ENCODE results near the gene VTI1A.

The VTI1A gene

DNA sequence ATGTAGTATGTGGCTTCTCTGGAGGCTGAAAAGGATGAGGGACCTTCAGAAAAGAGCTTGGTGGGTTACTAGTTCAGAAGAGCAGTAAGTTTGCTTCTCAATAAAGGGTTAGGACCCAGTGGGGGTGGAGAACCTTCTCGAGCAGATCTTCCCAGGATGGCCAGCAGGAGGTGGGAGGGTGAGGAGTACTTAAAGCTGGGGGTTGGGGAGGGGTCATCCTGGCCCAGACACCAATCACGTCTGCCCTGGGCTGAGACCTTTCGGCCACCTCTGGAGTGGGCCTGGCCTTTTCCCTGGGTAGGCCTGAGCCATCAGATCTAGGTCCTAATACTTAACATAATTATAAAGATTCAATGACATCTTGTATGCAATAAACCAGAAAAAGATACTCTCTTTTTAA lies 354.0 kb downstream of the VTI1A start:
- Histone ChIP-seq H3K4me3 (ENCODE audit: low read length, poor library complexity, severe bottlenecking) (no peak overlapping the region), H3K4me2 (ENCODE audit: low read depth, low read length, poor library complexity, severe bottlenecking) (no peak overlapping the region), H3K79me2 (ENCODE audit: insufficient read depth, low read length) (no peaks in the 10 kb centered on the region), H3K36me3 (ENCODE audit: insufficient read depth, low read length) (no peaks in the 10 kb centered on the region), H3K27me3 (ENCODE audit: insufficient read depth, low read length, poor library complexity, severe bottlenecking) (no peaks in the 10 kb centered on the region), H3K9ac (ENCODE audit: low read depth, low read length, poor library complexity, severe bottlenecking) (no peak overlapping the region), H3K9me3 (ENCODE audit: insufficient read depth, low read depth, low read length) (no peaks in the 10 kb centered on the region), H3K9me2 (replicated peaks; ENCODE audit: low read depth, low read length) (no peaks in the 10 kb centered on the region), H2AFZ (ENCODE audit: low read length) (no peak overlapping the region), H3F3A (ENCODE audit: low read depth) (no peaks in the 10 kb centered on the region), H4K20me1 (ENCODE audit: insufficient read depth, low read length, poor library complexity, severe bottlenecking) (no peaks in the 10 kb centered on the region), H3K4me1 (ENCODE audit: insufficient read depth, low read length, poor library complexity, severe bottlenecking) (peaks cover 6% of the 10 kb centered on the region)
- TF ChIP-seq, protein P1, sequence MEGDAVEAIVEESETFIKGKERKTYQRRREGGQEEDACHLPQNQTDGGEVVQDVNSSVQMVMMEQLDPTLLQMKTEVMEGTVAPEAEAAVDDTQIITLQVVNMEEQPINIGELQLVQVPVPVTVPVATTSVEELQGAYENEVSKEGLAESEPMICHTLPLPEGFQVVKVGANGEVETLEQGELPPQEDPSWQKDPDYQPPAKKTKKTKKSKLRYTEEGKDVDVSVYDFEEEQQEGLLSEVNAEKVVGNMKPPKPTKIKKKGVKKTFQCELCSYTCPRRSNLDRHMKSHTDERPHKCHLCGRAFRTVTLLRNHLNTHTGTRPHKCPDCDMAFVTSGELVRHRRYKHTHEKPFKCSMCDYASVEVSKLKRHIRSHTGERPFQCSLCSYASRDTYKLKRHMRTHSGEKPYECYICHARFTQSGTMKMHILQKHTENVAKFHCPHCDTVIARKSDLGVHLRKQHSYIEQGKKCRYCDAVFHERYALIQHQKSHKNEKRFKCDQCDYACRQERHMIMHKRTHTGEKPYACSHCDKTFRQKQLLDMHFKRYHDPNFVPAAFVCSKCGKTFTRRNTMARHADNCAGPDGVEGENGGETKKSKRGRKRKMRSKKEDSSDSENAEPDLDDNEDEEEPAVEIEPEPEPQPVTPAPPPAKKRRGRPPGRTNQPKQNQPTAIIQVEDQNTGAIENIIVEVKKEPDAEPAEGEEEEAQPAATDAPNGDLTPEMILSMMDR (conservative IDR thresholded peaks at IDR 0.05; ENCODE audit: low read length), result no peak
- TF ChIP-seq EZH2phosphoT487 (IDR thresholded peaks at IDR 0.05; ENCODE audit: borderline replicate concordance), result no peak

DNA sequence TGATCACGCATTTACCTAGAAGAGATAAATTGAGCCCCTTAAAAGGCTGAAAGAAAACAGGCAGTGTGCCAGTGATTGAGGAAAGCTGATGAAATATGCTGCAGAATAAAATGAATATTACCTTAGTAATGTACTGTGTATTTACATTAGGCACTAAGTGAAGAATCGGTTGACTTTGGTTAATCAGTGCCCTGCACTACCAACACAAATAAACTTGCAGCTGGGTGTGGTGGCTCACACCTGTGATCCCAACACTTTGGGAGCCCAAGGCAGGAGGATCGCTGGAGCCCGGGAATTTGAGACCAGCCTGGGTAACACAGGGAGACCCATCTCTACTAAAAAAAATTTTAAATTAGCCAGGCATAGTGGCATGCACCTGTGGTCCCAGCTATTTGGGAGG lies 354.7 kb downstream of the VTI1A start:
- no peaks in the 10 kb centered on the region for H3K9me3 ChIP-seq (ENCODE audit: insufficient read depth, low read depth, low read length)
- H3K9ac ChIP-seq (ENCODE audit: low read depth, low read length, poor library complexity, severe bottlenecking), result no peak overlapping the region
- H3F3A ChIP-seq (ENCODE audit: low read depth), result no peaks in the 10 kb centered on the region
- no peaks in the 10 kb centered on the region for H3K27me3 ChIP-seq (ENCODE audit: insufficient read depth, low read length, poor library complexity, severe bottlenecking)
- no peak overlapping the region for H3K4me3 ChIP-seq (ENCODE audit: low read length, poor library complexity, severe bottlenecking)
- H3K9me2 ChIP-seq (replicated peaks; ENCODE audit: low read depth, low read length), result no peaks in the 10 kb centered on the region
- H4K20me1 ChIP-seq (ENCODE audit: insufficient read depth, low read length, poor library complexity, severe bottlenecking), result no peaks in the 10 kb centered on the region
- H3K4me1 ChIP-seq (ENCODE audit: insufficient read depth, low read length, poor library complexity, severe bottlenecking), result peaks cover 6% of the 10 kb centered on the region
- no peaks in the 10 kb centered on the region for H3K36me3 ChIP-seq (ENCODE audit: insufficient read depth, low read length)
- H3K79me2 ChIP-seq (ENCODE audit: insufficient read depth, low read length), result no peaks in the 10 kb centered on the region
- H3K4me2 ChIP-seq (ENCODE audit: low read depth, low read length, poor library complexity, severe bottlenecking), result no peak overlapping the region
- TF ChIP-seq, protein P1 (conservative IDR thresholded peaks at IDR 0.05; ENCODE audit: low read length), result no peak
- no peak for TF ChIP-seq EZH2phosphoT487 (IDR thresholded peaks at IDR 0.05; ENCODE audit: borderline replicate concordance)
- no peak overlapping the region for H2AFZ ChIP-seq (ENCODE audit: low read length)

DNA sequence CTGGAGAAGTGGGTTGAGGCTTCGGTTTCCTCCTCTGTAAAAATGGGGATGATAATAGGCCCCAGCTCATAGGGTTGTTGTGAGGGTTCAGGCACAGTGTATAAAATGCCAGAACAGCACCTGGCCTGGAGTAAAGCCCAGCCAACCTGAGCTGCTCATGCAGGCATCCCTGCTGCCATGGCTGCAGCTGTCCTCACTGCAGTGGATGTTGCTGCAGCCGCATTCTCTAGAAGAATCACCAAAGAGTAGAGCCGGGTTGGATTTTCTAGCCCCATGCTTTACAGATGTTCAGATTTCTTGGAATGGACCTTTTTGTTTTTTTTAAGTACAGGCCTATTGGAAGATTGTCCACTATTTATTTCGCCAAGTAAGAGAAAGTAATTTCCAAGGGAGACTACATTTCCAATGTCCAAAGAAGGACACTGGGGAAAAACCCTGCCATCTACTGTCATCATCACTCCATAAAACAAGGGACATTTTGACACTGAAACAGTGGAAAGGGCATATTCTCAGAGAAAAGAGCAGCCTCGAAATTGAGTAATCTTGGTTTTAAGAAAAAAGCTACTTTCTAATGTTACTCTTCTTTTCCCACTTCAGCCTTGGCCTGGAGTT lies 355.5 kb downstream of the VTI1A start:
- Histone ChIP-seq H3K27me3 (ENCODE audit: insufficient read depth, low read length, poor library complexity, severe bottlenecking) (no peaks in the 10 kb centered on the region), H4K20me1 (ENCODE audit: insufficient read depth, low read length, poor library complexity, severe bottlenecking) (no peaks in the 10 kb centered on the region), H2AFZ (ENCODE audit: low read length) (no peak overlapping the region), H3K4me2 (ENCODE audit: low read depth, low read length, poor library complexity, severe bottlenecking) (no peak overlapping the region), H3K9me2 (replicated peaks; ENCODE audit: low read depth, low read length) (no peaks in the 10 kb centered on the region), H3K36me3 (ENCODE audit: insufficient read depth, low read length) (no peaks in the 10 kb centered on the region), H3F3A (ENCODE audit: low read depth) (no peaks in the 10 kb centered on the region), H3K4me3 (ENCODE audit: low read length, poor library complexity, severe bottlenecking) (no peak overlapping the region), H3K79me2 (ENCODE audit: insufficient read depth, low read length) (no peaks in the 10 kb centered on the region), H3K4me1 (ENCODE audit: insufficient read depth, low read length, poor library complexity, severe bottlenecking) (peaks cover 6% of the 10 kb centered on the region), H3K9ac (ENCODE audit: low read depth, low read length, poor library complexity, severe bottlenecking) (no peak overlapping the region), H3K9me3 (ENCODE audit: insufficient read depth, low read depth, low read length) (no peaks in the 10 kb centered on the region)
- TF ChIP-seq EZH2phosphoT487 (IDR thresholded peaks at IDR 0.05; ENCODE audit: borderline replicate concordance), result no peak
- TF ChIP-seq, protein P1 (conservative IDR thresholded peaks at IDR 0.05; ENCODE audit: low read length), result no peak

Measured in Loucy (cell line).